ENCODE measurements around the gene SCIN. TPM values are rescaled to one million over a fixed set of nuclear protein-coding genes. Genes with fewer than 3 reads are reported as not detected.
"Not testable (repeated sequence)": the region's sequence is repeated elsewhere in the genome, so short reads cannot be mapped to it uniquely, and the experiment has no call there.

Gene SCIN
- total RNA-seq, 1 donor, result 4.7 TPM

- no peak for TF ChIP-seq CTCF (IDR thresholded peaks at IDR 0.05; ENCODE audit: extremely low read depth, low read depth, low read length)
- Histone ChIP-seq H3K9me3 (ENCODE audit: low read depth, low read length) (no peaks in the 10 kb centered on the region), H3K27me3 (ENCODE audit: insufficient read depth, low read length) (no peaks in the 10 kb centered on the region), H3K27ac (ENCODE audit: low read depth, low read length) (no peak overlapping the region), H3K4me1 (ENCODE audit: insufficient read depth, low read length) (peaks cover 22% of the 10 kb centered on the region), H3K4me2 (ENCODE audit: insufficient read depth, low read length) (peak overlapping the region; percentile 38), H4K20me1 (ENCODE audit: insufficient read depth, low read length) (no peaks in the 10 kb centered on the region), H3K79me2 (ENCODE audit: insufficient read depth, low read length) (peaks cover 40% of the 10 kb centered on the region), H3K36me3 (ENCODE audit: insufficient read depth, low read length) (no peaks in the 10 kb centered on the region), H2AFZ (ENCODE audit: low read length) (no peak overlapping the region), H3K4me3 (ENCODE audit: insufficient read depth, low read length) (peak overlapping the region; percentile 2)
- no peak for DNase-seq (ENCODE audit: insufficient read length, low spot score, missing footprints)
Measured at GRCh38 chr7:12689451-12689850, 118.9 kb downstream of the SCIN start.

GRCh38 chr7:12690041-12690878 lies 119.7 kb downstream of the SCIN start:
- H3K4me2 ChIP-seq (ENCODE audit: insufficient read depth, low read length), result peak overlapping the region; percentile 38
- no peaks in the 10 kb centered on the region for H3K36me3 ChIP-seq (ENCODE audit: insufficient read depth, low read length)
- H3K79me2 ChIP-seq (ENCODE audit: insufficient read depth, low read length), result peaks cover 40% of the 10 kb centered on the region
- no peaks in the 10 kb centered on the region for H3K9me3 ChIP-seq (ENCODE audit: low read depth, low read length)
- H3K4me3 ChIP-seq (ENCODE audit: insufficient read depth, low read length), result no peak overlapping the region
- no peak overlapping the region for H2AFZ ChIP-seq (ENCODE audit: low read length)
- DNase-seq (ENCODE audit: insufficient read length, low spot score, missing footprints), result peak; percentile 59
- H3K27ac ChIP-seq (ENCODE audit: low read depth, low read length), result no peak overlapping the region
- TF ChIP-seq CTCF (IDR thresholded peaks at IDR 0.05; ENCODE audit: extremely low read depth, low read depth, low read length), result no peak
- H3K4me1 ChIP-seq (ENCODE audit: insufficient read depth, low read length), result peaks cover 22% of the 10 kb centered on the region
- no peaks in the 10 kb centered on the region for H3K27me3 ChIP-seq (ENCODE audit: insufficient read depth, low read length)
- no peaks in the 10 kb centered on the region for H4K20me1 ChIP-seq (ENCODE audit: insufficient read depth, low read length)

- not testable (repeated sequence) for H3K27ac ChIP-seq (ENCODE audit: low read depth, low read length); H4K20me1 ChIP-seq (ENCODE audit: insufficient read depth, low read length); H3K4me3 ChIP-seq (ENCODE audit: insufficient read depth, low read length); H3K36me3 ChIP-seq (ENCODE audit: insufficient read depth, low read length); DNase-seq (ENCODE audit: insufficient read length, low spot score, missing footprints); H3K4me2 ChIP-seq (ENCODE audit: insufficient read depth, low read length); H3K9me3 ChIP-seq (ENCODE audit: low read depth, low read length); H2AFZ ChIP-seq (ENCODE audit: low read length); H3K27me3 ChIP-seq (ENCODE audit: insufficient read depth, low read length)
- peaks cover 14% of the 10 kb centered on the region for H3K4me1 ChIP-seq (ENCODE audit: insufficient read depth, low read length)
- H3K79me2 ChIP-seq (ENCODE audit: insufficient read depth, low read length), result peaks cover 40% of the 10 kb centered on the region
Measured at GRCh38 chr7:12691388-12691787, 120.9 kb downstream of the SCIN start.

GRCh38 chr7:12692035-12692434 lies 121.5 kb downstream of the SCIN start:
- H3K9me3 ChIP-seq (ENCODE audit: low read depth, low read length), result no peaks in the 10 kb centered on the region
- H3K36me3 ChIP-seq (ENCODE audit: insufficient read depth, low read length), result no peaks in the 10 kb centered on the region
- no peak overlapping the region for H2AFZ ChIP-seq (ENCODE audit: low read length)
- no peaks in the 10 kb centered on the region for H3K27me3 ChIP-seq (ENCODE audit: insufficient read depth, low read length)
- no peak overlapping the region for H3K4me3 ChIP-seq (ENCODE audit: insufficient read depth, low read length)
- H4K20me1 ChIP-seq (ENCODE audit: insufficient read depth, low read length), result no peaks in the 10 kb centered on the region
- H3K4me2 ChIP-seq (ENCODE audit: insufficient read depth, low read length), result no peak overlapping the region
- no peak for TF ChIP-seq CTCF (IDR thresholded peaks at IDR 0.05; ENCODE audit: extremely low read depth, low read depth, low read length)
- peaks cover 40% of the 10 kb centered on the region for H3K79me2 ChIP-seq (ENCODE audit: insufficient read depth, low read length)
- no peak for DNase-seq (ENCODE audit: insufficient read length, low spot score, missing footprints)
- peaks cover 14% of the 10 kb centered on the region for H3K4me1 ChIP-seq (ENCODE audit: insufficient read depth, low read length)
- H3K27ac ChIP-seq (ENCODE audit: low read depth, low read length), result no peak overlapping the region
